Neural cell (in vitro differentiated cells): ENCODE measurements around the gene ZDHHC21. TPM values are rescaled to one million over a fixed set of nuclear protein-coding genes. Genes with fewer than 3 reads are reported as not detected.

Experiments used
- H2AFZ ChIP-seq: fragments of 200-600, 300-800 bp; sonication (generic), shearing (Covaris generic); 2 replicates; pipeline ENCODE4 v1.6.0; 2014; ENCODE audit warnings: low read depth, mild to moderate bottlenecking, antibody characterized with exemption, low read length, moderate library complexity
- H3F3A ChIP-seq: fragments of 200-600 bp; shearing (Covaris generic); 2 replicates; pipeline ENCODE4 v1.6.1; 2016; ENCODE audit warnings: mild to moderate bottlenecking, moderate library complexity, mixed read lengths, antibody characterized with exemption, low read length; ENCODE audit not compliant: insufficient read depth, poor library complexity, severe bottlenecking
- H3K27ac ChIP-seq: fragments of 200-600, 300-800 bp; sonication (generic), shearing (Covaris generic); 2 replicates; pipeline ENCODE4 v1.5.1; 2014; ENCODE audit warnings: mild to moderate bottlenecking, low read length, moderate library complexity
- H3K27me3 ChIP-seq: fragments of 300-800, 200-600 bp; sonication (generic), shearing (Covaris generic); 2 replicates; pipeline ENCODE4 v1.6.0; 2014; ENCODE audit warnings: mild to moderate bottlenecking, low read depth, low read length, moderate library complexity; ENCODE audit not compliant: insufficient read depth
- H3K36me3 ChIP-seq: fragments of 300-800, 200-600 bp; sonication (generic), shearing (Covaris generic); 2 replicates; pipeline ENCODE4 v1.5.1; 2014; ENCODE audit warnings: mild to moderate bottlenecking, antibody characterized with exemption, low read length, moderate library complexity; ENCODE audit not compliant: insufficient read depth
- H3K4me2 ChIP-seq: fragments of 300-800, 200-600 bp; sonication (generic), shearing (Covaris generic); 2 replicates; pipeline ENCODE4 v1.6.0; 2014; ENCODE audit warnings: mild to moderate bottlenecking, low read length
- H3K4me3 ChIP-seq: fragments of 300-800, 200-600 bp; sonication (generic), shearing (Covaris generic); 2 replicates; pipeline ENCODE4 v1.5.1; 2014; ENCODE audit warnings: mild to moderate bottlenecking, low read length, moderate library complexity
- H3K79me2 ChIP-seq: fragments of 200-600 bp; shearing (Covaris generic); replicated peaks from 2 replicates; pipeline ENCODE4 v1.6.0; 2014; ENCODE audit warnings: mild to moderate bottlenecking, low read length, moderate library complexity; ENCODE audit not compliant: insufficient read depth
- H3K9ac ChIP-seq: fragments of 300-800, 200-600 bp; sonication (generic), shearing (Covaris generic); 2 replicates; pipeline ENCODE4 v1.6.1; 2016; ENCODE audit warnings: mild to moderate bottlenecking, low read length, mixed read lengths
- H3K9me2 ChIP-seq: fragments of 200-600 bp; shearing (Covaris generic); 2 replicates; pipeline ENCODE4 v1.6.1; 2016; ENCODE audit warnings: mild to moderate bottlenecking, low read length, mixed read lengths; ENCODE audit not compliant: insufficient read depth
- H3K9me3 ChIP-seq: fragments of 200-600, 300-800 bp; sonication (generic), shearing (Covaris generic); 2 replicates; pipeline ENCODE4 v1.6.1; 2016; ENCODE audit warnings: mild to moderate bottlenecking, mixed run types, low read length, moderate library complexity, mixed read lengths
- H4K20me1 ChIP-seq: fragments of 200-600 bp; shearing (Covaris generic); 2 replicates; pipeline ENCODE4 v1.6.1; 2016; ENCODE audit warnings: mild to moderate bottlenecking, mixed run types; ENCODE audit not compliant: insufficient read depth
- EP300 ChIP-seq: fragments of 450-650 bp; conservative IDR thresholded peaks from 2 replicates; pipeline ENCODE4 v1.6.1; 2014; ENCODE audit warnings: antibody characterized with exemption, mild to moderate bottlenecking, moderate library complexity; ENCODE audit not compliant: poor library complexity, severe bottlenecking
- EZH2 ChIP-seq: fragments of 200-600, 300-800 bp; shearing (Covaris generic), sonication (generic); IDR thresholded peaks from 2 replicates; pipeline ENCODE4 v1.6.1; 2014; ENCODE audit warnings: antibody characterized with exemption, low read length, borderline replicate concordance, mild to moderate bottlenecking; ENCODE audit not compliant: insufficient read depth, poor library complexity, severe bottlenecking
- MXI1 ChIP-seq: fragments of 450-650 bp; conservative IDR thresholded peaks from 2 replicates; pipeline ENCODE4 v1.6.1; 2014; ENCODE audit warnings: antibody characterized with exemption, mild to moderate bottlenecking; ENCODE audit not compliant: poor library complexity, severe bottlenecking
- POLR2AphosphoS5 ChIP-seq: IDR thresholded peaks from 2 replicates; pipeline ENCODE4 v1.6.1; 2012
- RAD21 ChIP-seq: fragments of 450-650 bp; conservative IDR thresholded peaks from 2 replicates; pipeline ENCODE4 v1.6.1; 2014; ENCODE audit warnings: antibody characterized with exemption, mild to moderate bottlenecking, moderate library complexity
- SMC3 ChIP-seq: fragments of 450-650 bp; conservative IDR thresholded peaks from 2 replicates; pipeline ENCODE4 v1.6.1; 2014; ENCODE audit warnings: antibody characterized with exemption, mild to moderate bottlenecking, moderate library complexity; ENCODE audit not compliant: poor library complexity
- TAF1 ChIP-seq: IDR thresholded peaks from 2 replicates; pipeline ENCODE4 v1.6.1; 2012; ENCODE audit warnings: low read depth
- polyA minus RNA-seq: library from RNA; depleted of rRNA, polyadenylated mRNA; stranded (reverse); fragments of >200 nt; gene quantifications from 2 replicates; pipeline ENCODE4 v1.2.3, GENCODE V29; 2014
- polyA plus RNA-seq: library from polyadenylated mRNA; depleted of rRNA; stranded (reverse); fragments of >200 nt; gene quantifications from 2 replicates; pipeline ENCODE4 v1.2.3, GENCODE V29; 2014
- TF ChIP-seq, protein P1 (sequence below): IDR thresholded peaks from 2 replicates; pipeline ENCODE4 v1.6.1; 2012; ENCODE audit warnings: borderline replicate concordance
- TF ChIP-seq, protein P2 (sequence below): fragments of 450-650 bp; IDR thresholded peaks from 2 replicates; pipeline ENCODE4 v1.5.1; 2014; ENCODE audit warnings: antibody characterized with exemption, mild to moderate bottlenecking, moderate library complexity; ENCODE audit not compliant: poor library complexity, severe bottlenecking

The ZDHHC21 gene, protein sequence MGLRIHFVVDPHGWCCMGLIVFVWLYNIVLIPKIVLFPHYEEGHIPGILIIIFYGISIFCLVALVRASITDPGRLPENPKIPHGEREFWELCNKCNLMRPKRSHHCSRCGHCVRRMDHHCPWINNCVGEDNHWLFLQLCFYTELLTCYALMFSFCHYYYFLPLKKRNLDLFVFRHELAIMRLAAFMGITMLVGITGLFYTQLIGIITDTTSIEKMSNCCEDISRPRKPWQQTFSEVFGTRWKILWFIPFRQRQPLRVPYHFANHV
- polyA plus RNA-seq, result 19.4 and 19.8 TPM in 2 replicates
- 46.5 and 50.4 TPM in 2 replicates for polyA minus RNA-seq

DNA sequence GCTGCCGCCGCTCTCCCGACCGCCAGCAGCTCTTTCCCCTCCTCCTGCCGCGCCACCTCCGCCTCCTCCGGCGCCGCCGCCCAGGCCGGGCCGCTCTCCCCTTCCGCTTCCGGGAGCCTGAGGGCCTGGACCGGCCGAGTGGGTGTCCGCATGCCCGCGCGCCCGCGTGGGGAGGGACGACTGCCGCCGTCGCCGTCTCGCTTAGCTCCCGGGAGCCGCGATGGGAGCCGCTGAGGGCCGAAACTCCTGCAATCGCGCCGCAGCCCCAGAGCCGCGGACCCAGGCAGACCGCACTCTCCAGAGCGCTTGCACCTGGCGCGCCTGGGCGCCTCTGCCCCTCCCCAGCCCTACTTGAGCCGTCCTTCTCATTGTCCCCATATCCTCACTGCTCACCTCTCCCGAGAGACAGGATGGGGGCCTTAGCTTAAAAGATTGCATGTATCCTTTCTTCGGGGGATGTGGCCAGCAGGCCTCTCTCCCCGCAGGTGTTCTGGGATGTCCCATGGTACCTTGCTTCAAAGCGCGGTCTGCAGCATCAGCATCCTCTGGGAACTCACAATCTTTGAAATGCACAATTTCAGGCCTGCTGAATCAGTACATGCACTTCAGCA lies at the start of gene ZDHHC21:
TSS of gene ZDHHC21 (minus strand) at position 182 of the 611 bp plus-strand sequence. CDS start 19,092 bp downstream, outside the sequence.
- H3K9ac ChIP-seq, result peak within 1 kb of the TSS; percentile 88
- TF ChIP-seq MXI1, result peak; percentile 50
- TF ChIP-seq, protein P1, sequence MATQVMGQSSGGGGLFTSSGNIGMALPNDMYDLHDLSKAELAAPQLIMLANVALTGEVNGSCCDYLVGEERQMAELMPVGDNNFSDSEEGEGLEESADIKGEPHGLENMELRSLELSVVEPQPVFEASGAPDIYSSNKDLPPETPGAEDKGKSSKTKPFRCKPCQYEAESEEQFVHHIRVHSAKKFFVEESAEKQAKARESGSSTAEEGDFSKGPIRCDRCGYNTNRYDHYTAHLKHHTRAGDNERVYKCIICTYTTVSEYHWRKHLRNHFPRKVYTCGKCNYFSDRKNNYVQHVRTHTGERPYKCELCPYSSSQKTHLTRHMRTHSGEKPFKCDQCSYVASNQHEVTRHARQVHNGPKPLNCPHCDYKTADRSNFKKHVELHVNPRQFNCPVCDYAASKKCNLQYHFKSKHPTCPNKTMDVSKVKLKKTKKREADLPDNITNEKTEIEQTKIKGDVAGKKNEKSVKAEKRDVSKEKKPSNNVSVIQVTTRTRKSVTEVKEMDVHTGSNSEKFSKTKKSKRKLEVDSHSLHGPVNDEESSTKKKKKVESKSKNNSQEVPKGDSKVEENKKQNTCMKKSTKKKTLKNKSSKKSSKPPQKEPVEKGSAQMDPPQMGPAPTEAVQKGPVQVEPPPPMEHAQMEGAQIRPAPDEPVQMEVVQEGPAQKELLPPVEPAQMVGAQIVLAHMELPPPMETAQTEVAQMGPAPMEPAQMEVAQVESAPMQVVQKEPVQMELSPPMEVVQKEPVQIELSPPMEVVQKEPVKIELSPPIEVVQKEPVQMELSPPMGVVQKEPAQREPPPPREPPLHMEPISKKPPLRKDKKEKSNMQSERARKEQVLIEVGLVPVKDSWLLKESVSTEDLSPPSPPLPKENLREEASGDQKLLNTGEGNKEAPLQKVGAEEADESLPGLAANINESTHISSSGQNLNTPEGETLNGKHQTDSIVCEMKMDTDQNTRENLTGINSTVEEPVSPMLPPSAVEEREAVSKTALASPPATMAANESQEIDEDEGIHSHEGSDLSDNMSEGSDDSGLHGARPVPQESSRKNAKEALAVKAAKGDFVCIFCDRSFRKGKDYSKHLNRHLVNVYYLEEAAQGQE, result no peak
- TF ChIP-seq, protein P2, sequence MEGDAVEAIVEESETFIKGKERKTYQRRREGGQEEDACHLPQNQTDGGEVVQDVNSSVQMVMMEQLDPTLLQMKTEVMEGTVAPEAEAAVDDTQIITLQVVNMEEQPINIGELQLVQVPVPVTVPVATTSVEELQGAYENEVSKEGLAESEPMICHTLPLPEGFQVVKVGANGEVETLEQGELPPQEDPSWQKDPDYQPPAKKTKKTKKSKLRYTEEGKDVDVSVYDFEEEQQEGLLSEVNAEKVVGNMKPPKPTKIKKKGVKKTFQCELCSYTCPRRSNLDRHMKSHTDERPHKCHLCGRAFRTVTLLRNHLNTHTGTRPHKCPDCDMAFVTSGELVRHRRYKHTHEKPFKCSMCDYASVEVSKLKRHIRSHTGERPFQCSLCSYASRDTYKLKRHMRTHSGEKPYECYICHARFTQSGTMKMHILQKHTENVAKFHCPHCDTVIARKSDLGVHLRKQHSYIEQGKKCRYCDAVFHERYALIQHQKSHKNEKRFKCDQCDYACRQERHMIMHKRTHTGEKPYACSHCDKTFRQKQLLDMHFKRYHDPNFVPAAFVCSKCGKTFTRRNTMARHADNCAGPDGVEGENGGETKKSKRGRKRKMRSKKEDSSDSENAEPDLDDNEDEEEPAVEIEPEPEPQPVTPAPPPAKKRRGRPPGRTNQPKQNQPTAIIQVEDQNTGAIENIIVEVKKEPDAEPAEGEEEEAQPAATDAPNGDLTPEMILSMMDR, result no peak
- peak within 1 kb of the TSS; percentile 63 for H3K27ac ChIP-seq
- H3F3A ChIP-seq, result no peaks in the 10 kb centered on the region
- H4K20me1 ChIP-seq, result no peaks in the 10 kb centered on the region
- H3K79me2 ChIP-seq, result peaks cover 9% of the 10 kb centered on the region
- peak within 1 kb of the TSS; percentile 84 for H3K4me2 ChIP-seq
- H3K27me3 ChIP-seq, result no peaks in the 10 kb centered on the region
- H2AFZ ChIP-seq, result peak within 1 kb of the TSS; percentile 71
- no peaks in the 10 kb centered on the region for H3K9me2 ChIP-seq
- peak within 1 kb of the TSS; percentile 93 for H3K4me3 ChIP-seq
- no peaks in the 10 kb centered on the region for H3K36me3 ChIP-seq
- no peaks in the 10 kb centered on the region for H3K9me3 ChIP-seq

DNA sequence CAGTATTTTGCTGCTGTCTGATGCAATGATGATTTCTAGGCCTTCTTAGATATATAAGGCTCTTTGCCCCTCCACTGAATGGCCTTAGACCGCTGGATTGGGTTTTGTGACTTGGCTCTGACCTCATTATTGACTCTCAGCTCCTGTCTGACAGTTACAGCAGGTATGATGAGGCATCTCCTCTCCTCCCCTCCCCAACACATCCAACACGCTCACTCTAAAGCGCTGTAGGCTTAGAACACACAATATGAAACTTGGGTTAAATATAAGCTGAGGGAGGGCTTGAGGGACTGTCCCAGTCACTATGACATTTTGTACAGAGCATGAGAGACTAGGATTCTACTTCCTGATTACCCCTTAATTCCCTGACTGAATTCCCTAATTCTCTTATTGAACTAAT lies 48.1 kb upstream of the ZDHHC21 start:
- Histone ChIP-seq H3F3A (no peaks in the 10 kb centered on the region), H3K4me2 (no peak overlapping the region), H3K9me2 (no peaks in the 10 kb centered on the region), H4K20me1 (no peaks in the 10 kb centered on the region), H3K36me3 (no peaks in the 10 kb centered on the region), H3K27ac (no peak overlapping the region), H3K4me3 (no peak overlapping the region), H3K79me2 (no peaks in the 10 kb centered on the region), H3K9ac (no peak overlapping the region), H3K27me3 (no peaks in the 10 kb centered on the region), H3K9me3 (no peaks in the 10 kb centered on the region), H2AFZ (no peak overlapping the region)
- TF ChIP-seq MXI1, result no peak
- no peak for TF ChIP-seq EP300
- no peak for TF ChIP-seq EZH2
- TF ChIP-seq, protein P1, result no peak
- TF ChIP-seq TAF1, result no peak
- no peak for TF ChIP-seq RAD21
- TF ChIP-seq, protein P2, result no peak
- no peak for TF ChIP-seq SMC3
- TF ChIP-seq POLR2AphosphoS5, result no peak
